Psoas muscle (tissue), 8 donors: ENCODE measurements around the gene BICD1. TPM values are rescaled to one million over a fixed set of nuclear protein-coding genes. Genes with fewer than 3 reads are reported as not detected.

Experiments used
- ATAC-seq, 4 donors: fragments of 200-7000 bp; cut with Tn5 transposase; one replicate each; pipeline ENCODE4 v1.9.1; 2020; ENCODE audit warnings: moderate library complexity in 3 of 4, mild to moderate bottlenecking in 2 of 4
- DNase-seq, 2 donors: peaks; one replicate each; pipeline ENCODE4 v3.0.0-alpha.2; 2020
- H3K27ac ChIP-seq: fragments of 200-600 bp; one replicate; pipeline ENCODE4 v1.8.0; 2022
- H3K27me3 ChIP-seq, 3 donors: fragments of 200-600 bp in 1 of 3; one replicate each; pipeline versions ENCODE4 v1.6.1 to v1.8.0; 2013 to 2022; ENCODE audit warnings: low read length in 2 of 3, mild to moderate bottlenecking in 2 of 3, moderate library complexity in 1 of 3; ENCODE audit not compliant: insufficient read depth in 3 of 3
- H3K36me3 ChIP-seq, 2 donors: fragments of 200-600 bp in 1 of 2; one replicate each; pipeline versions ENCODE4 v1.6.1 to v1.8.0; 2013 to 2022; ENCODE audit warnings: low read depth in 1 of 2, mild to moderate bottlenecking in 1 of 2, moderate library complexity in 1 of 2; ENCODE audit not compliant: insufficient read depth in 1 of 2
- H3K4me1 ChIP-seq: fragments of 200-600 bp; one replicate; pipeline ENCODE4 v1.8.0; 2022
- H3K4me3 ChIP-seq: fragments of 200-600 bp; one replicate; pipeline ENCODE4 v1.8.0; 2022; ENCODE audit warnings: mild to moderate bottlenecking
- H3K9me3 ChIP-seq: fragments of 200-600 bp; one replicate; pipeline ENCODE4 v1.8.0; 2022
- WGBS, 3 donors: extraction: QIAGEN DNeasy Blood & Tissue Kit; methylation state at CpG; one replicate each; pipeline versions ENCODE4 v1.1.6 to v1.1.7; 2013; 5-methylcytosine and 5-hydroxymethylcytosine counted together
- intact Hi-C, 2 donors: fragments of 100-400 bp; cut with DNase I; formaldehyde crosslinking; loops; one replicate each; pipeline versions ENCODE4 v1.11.0 to v1.14.2; 2022
- polyA plus RNA-seq, 3 donors: library from polyadenylated mRNA; stranded (reverse); fragments of 200-250 nt; gene quantifications; one replicate each; pipeline ENCODE4 v1.2.3, GENCODE V29; 2013
- total RNA-seq, 4 donors: library from RNA; stranded (reverse); fragmentation: NEBNext Ultra II Directional in 2 of 4; extraction: Animal tissue kit (Norgen Biotek cat#: 25700) in 2 of 4; gene quantifications; one replicate each; pipeline versions ENCODE4 v1.2.1 to v1.2.4, GENCODE V29; 2021 to 2023
- TF ChIP-seq, protein P1 (sequence below): fragments of 200-600 bp; IDR thresholded peaks from one replicate; pipeline ENCODE4 v1.8.0; 2022; ENCODE audit warnings: antibody characterized with exemption
- donor health status: healthy with polysubstance abuse.
- donor health status: DM: no; HTN: no; CAD: no; lungs with moderate emphysema.
- donor health status: Bipolar disorder and iron deficiency.
- donor health status: healthy.
- donor health status: DM: yes; HTN: yes; CAD: no.
- donor health status: DM: no; HTN: no; CAD: no.
- donor health status: DM: no; HTN: no; CAD: no.
- donor health status: DM: yes; HTN: yes; CAD: no.

The BICD1 gene
- total and polyA plus RNA-seq, 7 donors, result 0.55 to 9.8 (median 2.8) TPM

DNA sequence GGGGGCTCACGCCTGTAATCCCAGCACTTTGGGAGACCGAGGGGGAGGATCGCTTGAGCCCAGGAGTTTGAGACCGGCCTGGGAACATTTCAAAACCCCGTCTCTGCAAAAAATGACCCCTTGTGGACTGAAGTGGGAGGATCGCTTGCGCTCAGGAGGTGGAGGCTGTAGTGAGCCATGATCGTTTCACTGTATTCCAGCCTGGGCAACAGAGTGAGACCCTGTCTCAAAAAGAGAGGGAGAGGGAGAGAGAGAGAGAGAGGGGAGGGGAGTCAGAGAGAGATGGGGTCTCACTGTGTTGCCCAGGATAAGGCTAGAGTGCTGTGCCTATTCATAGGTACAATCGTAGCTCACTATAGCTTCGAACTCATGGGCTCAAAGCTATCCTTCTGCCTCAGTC, 295.5 kb downstream of the BICD1 start:
- no peak overlapping the region for H3K4me3 ChIP-seq
- no peaks in the 10 kb centered on the region for H3K9me3 ChIP-seq
- intact Hi-C loops, result no loop called here
- no peak for DNase-seq
- H3K4me1 ChIP-seq, result peaks cover 5% of the 10 kb centered on the region
- H3K27me3 ChIP-seq, result no peaks in the 10 kb centered on the region
- TF ChIP-seq, protein P1, sequence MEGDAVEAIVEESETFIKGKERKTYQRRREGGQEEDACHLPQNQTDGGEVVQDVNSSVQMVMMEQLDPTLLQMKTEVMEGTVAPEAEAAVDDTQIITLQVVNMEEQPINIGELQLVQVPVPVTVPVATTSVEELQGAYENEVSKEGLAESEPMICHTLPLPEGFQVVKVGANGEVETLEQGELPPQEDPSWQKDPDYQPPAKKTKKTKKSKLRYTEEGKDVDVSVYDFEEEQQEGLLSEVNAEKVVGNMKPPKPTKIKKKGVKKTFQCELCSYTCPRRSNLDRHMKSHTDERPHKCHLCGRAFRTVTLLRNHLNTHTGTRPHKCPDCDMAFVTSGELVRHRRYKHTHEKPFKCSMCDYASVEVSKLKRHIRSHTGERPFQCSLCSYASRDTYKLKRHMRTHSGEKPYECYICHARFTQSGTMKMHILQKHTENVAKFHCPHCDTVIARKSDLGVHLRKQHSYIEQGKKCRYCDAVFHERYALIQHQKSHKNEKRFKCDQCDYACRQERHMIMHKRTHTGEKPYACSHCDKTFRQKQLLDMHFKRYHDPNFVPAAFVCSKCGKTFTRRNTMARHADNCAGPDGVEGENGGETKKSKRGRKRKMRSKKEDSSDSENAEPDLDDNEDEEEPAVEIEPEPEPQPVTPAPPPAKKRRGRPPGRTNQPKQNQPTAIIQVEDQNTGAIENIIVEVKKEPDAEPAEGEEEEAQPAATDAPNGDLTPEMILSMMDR, result no peak
- no peak for ATAC-seq
- H3K36me3 ChIP-seq, result no peaks in the 10 kb centered on the region
- WGBS, 3 donors, result 81 to 90% (median 88%) methylated on average over 10 of the region's 10 CpGs
- no peak overlapping the region for H3K27ac ChIP-seq

DNA sequence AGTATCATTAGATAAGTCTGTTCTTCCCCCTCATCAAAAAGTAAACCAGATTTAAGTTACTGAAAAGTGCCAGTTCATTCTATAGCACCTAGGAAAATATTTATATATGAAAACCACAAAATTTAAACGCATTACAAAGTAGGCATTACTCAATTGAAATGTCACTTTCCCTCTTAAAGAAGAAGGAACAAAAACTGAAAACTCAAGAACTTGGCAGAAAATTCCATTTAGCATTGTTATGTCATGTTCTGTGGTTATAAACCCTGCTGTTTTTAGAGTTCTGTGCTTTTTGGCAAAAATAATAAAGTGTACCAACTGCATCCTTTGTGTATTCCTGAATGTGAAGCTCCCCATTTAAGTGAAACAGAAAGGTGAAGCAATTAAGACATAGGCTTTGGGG, 296.3 kb downstream of the BICD1 start:
- no peaks in the 10 kb centered on the region for H3K36me3 ChIP-seq
- H3K27me3 ChIP-seq, result no peaks in the 10 kb centered on the region
- peaks cover 5% of the 10 kb centered on the region for H3K4me1 ChIP-seq
- intact Hi-C loops, result no loop called here
- H3K9me3 ChIP-seq, result no peaks in the 10 kb centered on the region
- ATAC-seq (no peak), DNase-seq (no peak)
- H3K4me3 ChIP-seq, result no peak overlapping the region
- TF ChIP-seq, protein P1, result no peak
- H3K27ac ChIP-seq, result no peak overlapping the region
- WGBS, 3 donors, result 57 to 74% (median 64%) methylated on average over 1 of the region's 1 CpG

DNA sequence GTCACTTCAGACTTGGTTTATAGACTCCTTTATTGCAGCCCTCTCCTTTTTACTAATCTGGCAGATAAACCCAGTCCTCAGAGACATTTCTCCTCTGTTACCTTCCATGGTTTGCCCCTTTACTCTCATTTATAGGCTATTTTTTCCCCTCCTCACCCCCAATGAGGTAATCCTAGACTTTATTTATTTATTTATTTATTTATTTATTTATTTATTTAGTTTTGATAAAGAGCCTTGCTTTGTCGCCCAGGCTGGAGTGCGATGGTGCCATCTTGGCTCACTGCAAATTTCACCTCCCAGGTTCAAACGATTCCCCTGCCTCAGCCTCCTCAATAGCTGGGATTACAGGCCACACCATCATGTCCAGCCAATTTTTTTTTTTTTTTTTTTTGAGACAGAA, 301.1 kb downstream of the BICD1 start:
- ATAC-seq, result no peak
- 87 to 97% (median 96%) methylated on average over 3 of the region's 3 CpGs for WGBS, 3 donors
- Histone ChIP-seq H3K4me1 (no peaks in the 10 kb centered on the region), H3K27me3 (no peaks in the 10 kb centered on the region), H3K36me3 (no peaks in the 10 kb centered on the region), H3K27ac (no peak overlapping the region), H3K9me3 (no peaks in the 10 kb centered on the region), H3K4me3 (no peak overlapping the region)
- intact Hi-C loops, result no loop called here
- DNase-seq, result no peak
- TF ChIP-seq, protein P1, result no peak

DNA sequence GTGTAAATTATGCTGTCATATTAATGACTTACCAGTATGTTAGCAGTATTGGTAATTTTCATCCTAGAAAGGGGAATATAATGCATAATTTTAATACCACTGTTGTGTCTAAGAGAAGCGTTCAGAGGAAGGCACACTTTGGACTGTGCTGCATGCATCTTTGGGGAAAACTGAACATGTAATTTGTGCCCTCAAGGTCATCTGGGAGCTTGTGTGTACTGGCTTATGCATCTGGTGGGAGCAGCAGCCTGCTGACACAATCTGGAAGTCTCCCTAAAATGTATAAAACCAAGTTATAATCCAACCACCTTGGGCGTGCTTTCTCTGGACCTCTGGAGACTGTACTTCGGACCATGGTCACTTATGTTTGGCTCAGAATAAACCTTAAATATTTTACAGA, 306.8 kb downstream of the BICD1 start:
- TF ChIP-seq, protein P1, result no peak
- no peak for ATAC-seq
- H3K36me3 ChIP-seq, result no peaks in the 10 kb centered on the region
- 68 to 69% (median 68%) methylated on average over 3 of the region's 3 CpGs for WGBS, 3 donors
- no peaks in the 10 kb centered on the region for H3K27me3 ChIP-seq
- no peaks in the 10 kb centered on the region for H3K9me3 ChIP-seq
- no peaks in the 10 kb centered on the region for H3K4me1 ChIP-seq
- intact Hi-C loops, result no loop called here
- no peak for DNase-seq
- H3K4me3 ChIP-seq, result no peak overlapping the region
- H3K27ac ChIP-seq, result no peak overlapping the region

DNA sequence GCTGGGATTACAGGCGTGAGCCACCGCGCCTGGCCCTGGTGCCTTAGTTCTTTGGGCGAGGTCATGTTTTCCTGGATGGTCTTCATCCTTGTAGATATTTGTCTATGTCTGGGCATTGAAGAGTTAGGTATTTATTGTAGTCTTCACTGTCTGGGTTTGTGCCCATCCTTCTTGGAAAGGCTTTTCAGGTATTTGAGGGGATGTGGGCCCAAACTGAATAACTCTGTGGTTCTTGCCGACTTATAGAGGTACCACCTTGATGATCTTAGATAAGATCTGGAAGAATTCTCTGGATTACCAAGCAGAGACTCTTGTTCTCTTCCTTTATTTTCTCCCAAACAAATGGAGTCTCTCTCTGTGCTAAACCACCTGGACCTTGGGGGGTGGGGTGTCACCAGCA, 311.6 kb downstream of the BICD1 start:
- Histone ChIP-seq H3K27ac (no peak overlapping the region), H3K4me1 (no peaks in the 10 kb centered on the region), H3K36me3 (no peaks in the 10 kb centered on the region), H3K9me3 (no peaks in the 10 kb centered on the region), H3K27me3 (no peaks in the 10 kb centered on the region), H3K4me3 (no peak overlapping the region)
- intact Hi-C loops, result no loop called here
- TF ChIP-seq, protein P1, result no peak
- no peak for ATAC-seq
- WGBS, 3 donors, result 96 to 98% (median 97%) methylated on average over 5 of the region's 5 CpGs
- no peak for DNase-seq
